ENCODE measurements around the gene NYAP2.
A peak's percentile ranks its signal among the peaks of the same experiment; 100 is the strongest.

The NYAP2 gene

DNA sequence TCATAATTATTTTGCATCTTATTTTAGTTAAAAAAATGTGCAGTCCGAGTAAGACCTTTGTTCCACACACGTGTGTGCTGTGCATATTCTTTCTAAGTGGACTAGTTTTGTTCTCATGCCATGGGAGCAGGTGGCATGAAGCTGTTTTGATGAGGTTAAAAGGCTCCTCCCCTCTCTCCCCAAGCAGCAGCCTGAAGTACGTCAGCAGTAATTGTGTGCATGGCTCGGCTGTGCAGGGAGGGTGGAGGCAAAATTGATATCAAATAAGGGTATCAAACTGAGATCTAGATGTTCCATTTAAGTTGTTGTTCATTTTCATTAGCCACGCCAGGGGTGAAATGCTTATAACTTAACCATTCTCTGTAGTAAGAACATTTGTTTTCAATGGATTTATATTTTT lies at the start of gene NYAP2:
Gene NYAP2, plus strand, starts transcription at position 207 of the 400 bp plus-strand sequence. CDS start 9,171 bp downstream, outside the sequence.
- H3K4me3 ChIP-seq (ENCODE audit: low read length), result no peak within 1 kb of the TSS
- TF ChIP-seq, protein P1, sequence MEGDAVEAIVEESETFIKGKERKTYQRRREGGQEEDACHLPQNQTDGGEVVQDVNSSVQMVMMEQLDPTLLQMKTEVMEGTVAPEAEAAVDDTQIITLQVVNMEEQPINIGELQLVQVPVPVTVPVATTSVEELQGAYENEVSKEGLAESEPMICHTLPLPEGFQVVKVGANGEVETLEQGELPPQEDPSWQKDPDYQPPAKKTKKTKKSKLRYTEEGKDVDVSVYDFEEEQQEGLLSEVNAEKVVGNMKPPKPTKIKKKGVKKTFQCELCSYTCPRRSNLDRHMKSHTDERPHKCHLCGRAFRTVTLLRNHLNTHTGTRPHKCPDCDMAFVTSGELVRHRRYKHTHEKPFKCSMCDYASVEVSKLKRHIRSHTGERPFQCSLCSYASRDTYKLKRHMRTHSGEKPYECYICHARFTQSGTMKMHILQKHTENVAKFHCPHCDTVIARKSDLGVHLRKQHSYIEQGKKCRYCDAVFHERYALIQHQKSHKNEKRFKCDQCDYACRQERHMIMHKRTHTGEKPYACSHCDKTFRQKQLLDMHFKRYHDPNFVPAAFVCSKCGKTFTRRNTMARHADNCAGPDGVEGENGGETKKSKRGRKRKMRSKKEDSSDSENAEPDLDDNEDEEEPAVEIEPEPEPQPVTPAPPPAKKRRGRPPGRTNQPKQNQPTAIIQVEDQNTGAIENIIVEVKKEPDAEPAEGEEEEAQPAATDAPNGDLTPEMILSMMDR (conservative IDR thresholded peaks at IDR 0.05; ENCODE audit: low read length), result no peak
- DNase-seq (ENCODE audit: low read depth), result no peak

DNA sequence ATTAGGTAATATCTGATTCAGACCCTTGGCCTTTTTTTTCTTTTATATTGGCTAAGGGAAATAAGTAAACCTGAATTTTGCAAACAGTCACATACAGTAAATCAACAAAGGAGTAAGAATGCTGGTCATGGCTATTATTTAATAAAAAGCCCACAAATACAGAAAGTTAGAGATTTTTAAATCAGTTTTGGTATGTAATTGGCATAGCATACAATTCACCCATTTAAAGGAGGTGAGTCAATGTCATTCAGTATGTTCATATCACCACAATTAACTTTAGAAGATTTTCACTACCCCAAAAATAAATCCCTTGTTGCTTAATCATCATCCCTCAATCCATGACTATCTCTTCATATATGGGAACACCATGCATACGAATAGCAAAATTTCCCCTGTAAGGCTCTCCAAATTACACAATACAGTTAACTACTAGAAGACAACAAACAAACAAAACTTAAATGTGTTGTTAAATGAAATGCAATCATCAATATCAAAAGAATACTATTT lies 45.9 kb upstream of the NYAP2 start:
- TF ChIP-seq, protein P1 (conservative IDR thresholded peaks at IDR 0.05; ENCODE audit: low read length), result no peak
- DNase-seq (ENCODE audit: low read depth), result no peak
- H3K4me3 ChIP-seq (ENCODE audit: low read length), result no peak overlapping the region

DNA sequence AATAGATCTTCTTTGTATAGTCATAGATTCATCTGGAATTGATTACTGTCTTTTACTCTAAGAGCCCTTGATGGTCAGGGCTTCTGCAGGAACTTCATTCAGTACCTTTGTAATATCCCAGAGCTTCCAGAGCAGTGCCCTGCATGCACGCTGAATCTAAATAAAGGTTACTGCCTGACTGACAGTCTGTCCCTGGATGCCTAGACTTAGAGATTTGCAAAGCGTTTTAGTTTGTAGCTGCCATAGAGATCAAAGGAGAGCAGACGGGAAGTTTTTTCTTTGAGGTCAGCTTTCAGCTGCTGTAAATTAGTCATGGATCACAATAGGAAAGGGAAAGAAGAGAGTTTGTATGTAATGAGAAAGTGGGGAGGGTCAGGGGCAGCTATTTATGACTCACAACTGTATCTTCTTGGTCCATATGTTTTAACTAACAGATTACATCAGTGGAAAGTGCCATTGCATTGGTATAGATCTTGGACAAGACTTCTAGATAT lies 45.2 kb upstream of the NYAP2 start:
- peak; percentile 49 for DNase-seq (ENCODE audit: low read depth)
- no peak overlapping the region for H3K4me3 ChIP-seq (ENCODE audit: low read length)
- TF ChIP-seq, protein P1 (conservative IDR thresholded peaks at IDR 0.05; ENCODE audit: low read length), result no peak

DNA sequence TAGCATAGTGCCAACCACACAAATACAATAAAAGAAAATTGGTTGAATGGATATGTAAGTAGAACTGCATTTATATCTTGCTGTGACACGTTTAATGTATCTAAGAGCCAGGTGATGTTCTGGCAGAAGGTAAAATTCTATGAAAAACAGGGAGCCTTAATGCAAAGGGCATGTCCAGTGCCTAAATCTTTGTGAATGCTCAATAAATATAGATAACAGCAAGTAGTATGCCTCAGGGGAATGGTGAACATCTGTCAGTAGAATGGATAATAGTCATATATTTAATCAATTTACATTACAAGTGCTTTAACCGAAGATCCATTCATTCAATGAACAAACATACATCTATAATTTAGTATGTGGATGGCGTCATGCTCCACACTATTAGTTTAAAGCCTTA lies 43.7 kb upstream of the NYAP2 start:
- H3K4me3 ChIP-seq (ENCODE audit: low read length), result no peak overlapping the region
- TF ChIP-seq, protein P1 (conservative IDR thresholded peaks at IDR 0.05; ENCODE audit: low read length), result no peak
- no peak for DNase-seq (ENCODE audit: low read depth)

DNA sequence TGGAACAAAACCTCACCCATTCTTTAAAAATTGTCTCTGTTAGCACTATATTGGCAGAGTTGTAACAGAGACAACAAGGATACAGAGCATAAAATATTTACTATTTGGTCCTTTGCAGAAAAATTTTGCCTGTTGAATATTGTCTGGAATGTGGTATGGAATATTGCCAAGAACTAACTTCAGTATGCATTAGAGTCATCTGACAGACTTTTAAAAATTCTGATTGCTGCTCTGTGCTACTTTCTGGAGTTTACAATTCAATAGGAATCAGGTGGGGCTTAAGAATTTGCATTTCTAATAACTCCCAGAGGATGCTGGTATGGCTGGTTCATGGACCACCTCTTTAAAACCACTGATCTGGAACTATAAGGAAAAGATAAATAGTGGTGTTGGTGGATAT lies 32.8 kb upstream of the NYAP2 start:
- peak; percentile 2 for DNase-seq (ENCODE audit: low read depth)
- H3K4me3 ChIP-seq (ENCODE audit: low read length), result no peak overlapping the region
- TF ChIP-seq, protein P1 (conservative IDR thresholded peaks at IDR 0.05; ENCODE audit: low read length), result no peak

DNA sequence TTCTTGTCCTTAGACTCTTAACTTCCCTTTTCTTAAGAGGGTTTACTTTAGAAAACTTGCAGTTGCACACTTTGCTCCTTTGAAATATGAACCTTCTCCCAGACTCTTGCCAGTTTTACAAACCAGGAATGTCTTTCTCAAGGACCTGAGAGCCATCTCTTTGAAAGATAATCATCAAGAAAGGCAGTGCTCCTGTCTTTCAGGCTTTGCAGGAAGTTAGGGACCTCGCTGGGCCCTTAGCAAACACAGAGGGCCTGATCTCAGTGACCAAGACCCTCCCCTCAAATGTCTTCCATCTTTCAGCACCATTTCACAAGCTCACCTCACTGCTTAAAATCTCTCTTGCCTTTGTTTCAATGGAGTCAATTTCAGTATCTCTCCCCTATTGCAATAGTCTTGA lies 32.0 kb upstream of the NYAP2 start:
- no peak overlapping the region for H3K4me3 ChIP-seq (ENCODE audit: low read length)
- no peak for DNase-seq (ENCODE audit: low read depth)
- TF ChIP-seq, protein P1 (conservative IDR thresholded peaks at IDR 0.05; ENCODE audit: low read length), result no peak

DNA sequence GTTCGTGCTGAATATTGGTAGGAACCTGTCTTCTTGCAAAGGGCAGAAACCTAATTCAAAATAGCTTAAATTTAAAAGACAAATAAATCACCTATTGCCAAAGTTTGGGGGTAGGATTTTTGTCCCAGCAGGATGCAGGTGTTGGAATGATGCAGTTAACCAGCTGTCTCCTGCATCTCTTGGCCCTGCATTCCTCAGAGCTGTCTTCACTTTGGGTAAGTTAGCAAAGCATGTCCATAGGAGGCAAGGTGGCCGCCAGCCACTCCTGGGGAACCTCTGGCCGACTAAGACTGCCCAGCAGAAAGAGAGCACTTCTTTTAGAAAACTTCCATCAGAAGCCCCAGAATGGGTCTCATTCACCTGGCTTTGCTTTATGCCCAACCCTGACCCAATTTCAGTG lies 20.5 kb upstream of the NYAP2 start:
- no peak overlapping the region for H3K4me3 ChIP-seq (ENCODE audit: low read length)
- DNase-seq (ENCODE audit: low read depth), result no peak
- TF ChIP-seq, protein P1 (conservative IDR thresholded peaks at IDR 0.05; ENCODE audit: low read length), result no peak

Measured in AG10803 (cell line).